OCI-LY7 (cell line): ENCODE data around the gene CCBE1.

Source experiments
- CTCF ChIP-seq: fragments of 200-600 bp; sonication (generic); conservative IDR thresholded peaks from 2 replicates; pipeline ENCODE4 v1.5.1; 2014; ENCODE audit warnings: mild to moderate bottlenecking, antibody characterized with exemption, low read length, moderate library complexity, mixed read lengths
- EZH2phosphoT487 ChIP-seq: fragments of 200-600 bp; sonication (generic); IDR thresholded peaks from 2 replicates; pipeline ENCODE4 v1.6.1; 2018; ENCODE audit warnings: low read depth, borderline replicate concordance, mild to moderate bottlenecking, mixed run types, antibody characterized with exemption, low read length, moderate library complexity, mixed read lengths

- TF ChIP-seq CTCF, result no peak
- TF ChIP-seq EZH2phosphoT487, result no peak
Observed at GRCh38 chr18:59466980-59467379, 230.2 kb downstream of the CCBE1 start.
